Kidney (tissue), 14 donors: ENCODE data around the gene LHPP. TPM values are rescaled to one million over a fixed set of nuclear protein-coding genes. Genes with fewer than 3 reads are reported as not detected.

Experiments
- DNase-seq, 5 donors: peaks; one replicate each; pipeline ENCODE4 v3.0.0-alpha.2; 2013 to 2020
- FAIRE-seq: peaks from 2 replicates; lab custom pipeline; 2012; peaks lifted over from hg19 to GRCh38; lab: Jason Lieb, UNC
- H3K27ac ChIP-seq, 2 donors: one replicate each; pipeline ENCODE4 v1.7.0; 2013; ENCODE audit warnings: low read depth in 2 of 2, low read length in 2 of 2, inconsistent platforms in 1 of 2
- H3K27me3 ChIP-seq: one replicate; pipeline ENCODE4 v1.7.1; 2013; ENCODE audit warnings: low read length, inconsistent platforms; ENCODE audit not compliant: control insufficient read depth, insufficient read depth
- H3K36me3 ChIP-seq, 3 donors: one replicate each; pipeline versions ENCODE4 v1.7.0 to v1.7.1; 2013; ENCODE audit warnings: low read length in 3 of 3, control low read depth in 1 of 3, inconsistent platforms in 1 of 3; ENCODE audit not compliant: insufficient read depth in 3 of 3, control insufficient read depth in 2 of 3
- H3K4me1 ChIP-seq, 3 donors: one replicate each; pipeline versions ENCODE4 v1.7.0 to v1.7.1; 2013; ENCODE audit warnings: low read length in 3 of 3, inconsistent platforms in 1 of 3, low read depth in 1 of 3; ENCODE audit not compliant: control insufficient read depth in 2 of 3, insufficient read depth in 2 of 3
- H3K4me3 ChIP-seq, 3 donors: one replicate each; pipeline versions ENCODE4 v1.7.0 to v1.8.1; 2013; ENCODE audit warnings: low read length in 3 of 3, control low read depth in 1 of 3, inconsistent platforms in 1 of 3
- H3K9ac ChIP-seq, 3 donors: one replicate each; pipeline versions ENCODE4 v1.7.0 to v1.7.1; 2013; ENCODE audit warnings: low read length in 3 of 3, control low read depth in 1 of 3, inconsistent platforms in 1 of 3
- H3K9me3 ChIP-seq, 3 donors: one replicate each; pipeline versions ENCODE4 v1.7.0 to v1.7.1; 2013; ENCODE audit warnings: low read length in 3 of 3, control low read depth in 1 of 3, inconsistent platforms in 1 of 3; ENCODE audit not compliant: control insufficient read depth in 2 of 3, insufficient read depth in 1 of 3
- CTCF ChIP-seq: IDR thresholded peaks from 3 replicates; pipeline ENCODE4 v1.5.1; 2012; ENCODE audit warnings: mild to moderate bottlenecking, moderate library complexity, borderline replicate concordance; ENCODE audit not compliant: insufficient read depth; ENCODE audit errors: extremely low read depth
- intact Hi-C: fragments of 100-400 bp; cut with DNase I; formaldehyde crosslinking; loops from one replicate; pipeline ENCODE4 v1.11.1; 2022
- polyA plus RNA-seq: library from polyadenylated mRNA; stranded (reverse); fragments of 350-450 nt; fragmentation: Illumina TruSeq; extraction: RNeasy Lipid Tissue Mini Kit (QIAGEN cat#74804); gene quantifications from one replicate; pipeline ENCODE4 v1.2.3, GENCODE V29; 2014; ENCODE audit warnings: low read depth, low replicate concordance; ENCODE audit not compliant: insufficient read depth
- total RNA-seq: library from RNA; stranded (reverse); fragmentation: NEBNext Ultra II Directional; extraction: Animal tissue kit (Norgen Biotek cat#: 25700); gene quantifications from one replicate; pipeline ENCODE4 v1.2.1, GENCODE V29; 2021
- donor health status: control.
- donor health status: control.
- donor health status: control.
- donor health status: control.
- donor health status: control.
- donor health status: DM: yes; HTN: yes; CAD: no.
- donor health status: Normal renal cell carcinoma (clear cell type).

LHPP gene
- total and polyA plus RNA-seq, 2 donors from 2014 or later, result 16.6 to 52.5 TPM

DNA sequence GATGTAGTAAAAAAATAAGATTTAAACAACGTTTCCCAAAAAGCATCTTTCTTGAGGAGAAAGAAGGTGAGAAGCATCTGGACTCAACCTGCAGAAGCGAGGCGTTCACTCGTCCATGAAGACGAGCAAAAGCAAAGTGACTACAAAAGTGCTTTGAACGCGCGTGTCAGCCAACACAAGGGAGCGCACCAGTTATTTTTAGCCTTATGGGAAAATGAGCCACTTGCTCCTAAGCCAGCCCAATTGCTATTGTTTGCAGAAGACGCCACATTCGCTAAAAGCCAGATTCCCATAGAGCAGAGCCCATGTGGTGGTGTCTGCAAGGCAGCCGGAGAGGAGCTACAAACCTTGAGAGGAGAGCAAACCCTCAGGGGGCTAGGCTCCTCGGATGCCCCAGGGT lies 160.0 kb downstream of the LHPP start:
- no peak for FAIRE-seq
- no peaks in the 10 kb centered on the region for H3K27me3 ChIP-seq
- peaks cover 0 to 7% (median 0%) of the 10 kb centered on the region in 3 donors for H3K4me1 ChIP-seq
- intact Hi-C loops, result no loop called here
- no peaks in the 10 kb centered on the region for H3K9me3 ChIP-seq
- no peak for DNase-seq
- H3K4me3 ChIP-seq, result no peak overlapping the region
- H3K27ac ChIP-seq, result no peak overlapping the region
- H3K9ac ChIP-seq, result no peak overlapping the region
- H3K36me3 ChIP-seq, result peaks cover 0 to 15% (median 0%) of the 10 kb centered on the region in 3 donors
- TF ChIP-seq CTCF, result no peak

- TF ChIP-seq CTCF, result no peak
- intact Hi-C loops, result no loop called here
- H3K27me3 ChIP-seq, result no peaks in the 10 kb centered on the region
- H3K36me3 ChIP-seq, result peaks cover 0 to 13% (median 0%) of the 10 kb centered on the region in 3 donors
- H3K9ac ChIP-seq, result no peak overlapping the region
- H3K9me3 ChIP-seq, result no peaks in the 10 kb centered on the region
- FAIRE-seq, result no peak
- H3K27ac ChIP-seq, result no peak overlapping the region
- H3K4me1 ChIP-seq, result peaks cover 0 to 9% (median 0%) of the 10 kb centered on the region in 3 donors
- no peak overlapping the region for H3K4me3 ChIP-seq
- DNase-seq, result no peak
These were observed 160.5 kb downstream of the LHPP start for GRCh38 chr10:124622158-124622557.

GRCh38 chr10:124622866-124623536 lies 161.4 kb downstream of the LHPP start:
- Histone ChIP-seq H3K27me3 (no peaks in the 10 kb centered on the region), H3K9me3 (no peaks in the 10 kb centered on the region), H3K4me1 (peaks cover 0 to 18% (median 7%) of the 10 kb centered on the region in 3 donors), H3K9ac (no peak overlapping the region), H3K36me3 (peaks cover 0 to 9% (median 0%) of the 10 kb centered on the region in 3 donors), H3K4me3 (no peak overlapping the region), H3K27ac (no peak overlapping the region)
- intact Hi-C loops, result no loop called here
- DNase-seq (no peak), FAIRE-seq (no peak)
- TF ChIP-seq CTCF, result no peak
